Smooth muscle cell (in vitro differentiated cells): ENCODE data around the gene CCDC12. TPM values are rescaled to one million over a fixed set of nuclear protein-coding genes. Genes with fewer than 3 reads are reported as not detected.

ENCODE experiments used
- DNase-seq: peaks from one replicate; lab custom pipeline; 2025; ENCODE audit not compliant: unreplicated experiment; lab: John Stamatoyannopoulos, UW
- H2AFZ ChIP-seq: fragments of 200-600 bp; sonication (generic); 2 replicates; pipeline ENCODE4 v1.6.0; 2016; ENCODE audit warnings: antibody characterized with exemption, low read depth, mild to moderate bottlenecking
- H3F3A ChIP-seq: fragments of 200-600 bp; sonication (generic); 2 replicates; pipeline ENCODE4 v1.6.0; 2017; ENCODE audit warnings: antibody characterized with exemption, low read depth
- H3K27ac ChIP-seq: fragments of 200-600 bp; sonication (generic); 2 replicates; pipeline ENCODE4 v1.5.1; 2016; ENCODE audit warnings: low read depth, mild to moderate bottlenecking
- H3K27me3 ChIP-seq: fragments of 200-600 bp; sonication (generic); 2 replicates; pipeline ENCODE4 v1.6.1; 2016; ENCODE audit warnings: low read depth, mild to moderate bottlenecking
- H3K36me3 ChIP-seq: fragments of 200-600 bp; sonication (generic); 2 replicates; pipeline ENCODE4 v1.5.1; 2016; ENCODE audit warnings: low read depth
- H3K4me1 ChIP-seq: fragments of 200-600 bp; sonication (generic); 2 replicates; pipeline ENCODE4 v1.5.1; 2016; ENCODE audit warnings: low read depth
- H3K4me2 ChIP-seq: fragments of 200-600 bp; sonication (generic); 2 replicates; pipeline ENCODE4 v1.6.0; 2016; ENCODE audit warnings: mild to moderate bottlenecking
- H3K4me3 ChIP-seq: fragments of 200-600 bp; sonication (generic); 2 replicates; pipeline ENCODE4 v1.5.1; 2016; ENCODE audit warnings: mild to moderate bottlenecking
- H3K79me2 ChIP-seq: fragments of 200-600 bp; sonication (generic); 2 replicates; pipeline ENCODE4 v1.6.0; 2016; ENCODE audit warnings: low read depth, mild to moderate bottlenecking
- H3K9ac ChIP-seq: fragments of 200-600 bp; sonication (generic); 2 replicates; pipeline ENCODE4 v1.6.0; 2016; ENCODE audit warnings: low read depth
- H3K9me3 ChIP-seq: fragments of 200-600 bp; sonication (generic); replicated peaks from 2 replicates; pipeline ENCODE4 v1.5.1; 2016; ENCODE audit warnings: low read depth
- H4K20me1 ChIP-seq: fragments of 200-600 bp; sonication (generic); 2 replicates; pipeline ENCODE4 v1.6.0; 2016; ENCODE audit warnings: low read depth
- CTCF ChIP-seq: fragments of 200-600 bp; sonication (generic); IDR thresholded peaks from 2 replicates; pipeline ENCODE4 v1.5.1; 2017; ENCODE audit warnings: borderline replicate concordance, mild to moderate bottlenecking, antibody characterized with exemption; ENCODE audit not compliant: insufficient read depth, poor library complexity, severe bottlenecking
- WGBS: methylation state at CpG from one replicate; pipeline ENCODE4 v1.1.7; 2016; ENCODE audit warnings: low lambda C conversion rate; 5-methylcytosine and 5-hydroxymethylcytosine counted together
- polyA plus RNA-seq: library from polyadenylated mRNA; unstranded; fragments of >200 nt; fragmentation: Nextera tagmentation; extraction: Ambion mirVana; gene quantifications from 2 replicates; pipeline ENCODE4 v1.2.1, GENCODE V29; 2016
- total RNA-seq: library from RNA; depleted of rRNA; stranded (reverse); fragments of >200 nt; gene quantifications from 2 replicates; pipeline ENCODE4 v1.2.3, GENCODE V29; 2014

CCDC12 gene
- total and polyA plus RNA-seq, 2 experiments from 2014 or later: 23.9 to 52.4 TPM

DNA sequence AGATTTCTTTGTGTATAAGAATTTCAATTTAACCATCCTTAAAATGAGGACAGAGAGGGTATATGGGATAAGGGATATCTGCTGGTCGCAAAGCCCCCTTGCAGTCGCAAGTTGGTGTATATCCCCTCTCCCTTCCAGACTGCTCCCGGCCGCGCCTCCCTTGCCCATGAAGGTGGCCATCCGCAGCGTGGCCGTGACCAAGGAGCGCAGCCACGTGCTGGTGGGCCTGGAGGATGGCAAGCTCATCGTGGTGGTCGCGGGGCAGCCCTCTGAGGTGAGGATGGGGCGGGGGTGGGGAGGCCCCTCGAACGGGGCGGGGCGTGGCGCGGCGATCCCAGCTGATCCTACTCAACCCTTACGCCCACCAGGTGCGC is 32.3 kb upstream of the CCDC12 start:
- TF ChIP-seq CTCF: no peak
- no peak overlapping the region for H2AFZ ChIP-seq
- no peaks in the 10 kb centered on the region for H3K36me3 ChIP-seq
- H3K4me3 ChIP-seq: peak overlapping the region; percentile 47
- H4K20me1 ChIP-seq: no peaks in the 10 kb centered on the region
- no peaks in the 10 kb centered on the region for H3K79me2 ChIP-seq
- H3F3A ChIP-seq: peaks cover 15% of the 10 kb centered on the region
- H3K27ac ChIP-seq: no peak overlapping the region
- H3K4me1 ChIP-seq: peaks cover 8% of the 10 kb centered on the region
- H3K9me3 ChIP-seq: no peaks in the 10 kb centered on the region
- H3K27me3 ChIP-seq: no peaks in the 10 kb centered on the region
- no peak overlapping the region for H3K9ac ChIP-seq
- no peak for DNase-seq
- H3K4me2 ChIP-seq: peak overlapping the region; percentile 83
- WGBS: 55% methylated on average over 14 of the region's 23 CpGs

- 97% methylated on average over 13 of the region's 13 CpGs for WGBS
- no peaks in the 10 kb centered on the region for H3K27me3 ChIP-seq
- TF ChIP-seq CTCF: no peak
- H3K36me3 ChIP-seq: no peaks in the 10 kb centered on the region
- peaks cover 8% of the 10 kb centered on the region for H3K4me1 ChIP-seq
- H3K79me2 ChIP-seq: no peaks in the 10 kb centered on the region
- H3K27ac ChIP-seq: no peak overlapping the region
- H3K9me3 ChIP-seq: no peaks in the 10 kb centered on the region
- no peaks in the 10 kb centered on the region for H4K20me1 ChIP-seq
- no peak overlapping the region for H3K4me3 ChIP-seq
- peaks cover 15% of the 10 kb centered on the region for H3F3A ChIP-seq
- H3K9ac ChIP-seq: no peak overlapping the region
- H3K4me2 ChIP-seq: no peak overlapping the region
- DNase-seq: no peak
- no peak overlapping the region for H2AFZ ChIP-seq
Measured at GRCh38 chr3:47008234-47008796, 31.8 kb upstream of the CCDC12 start.

- Histone ChIP-seq H3K4me1 (peaks cover 8% of the 10 kb centered on the region), H3K27me3 (no peaks in the 10 kb centered on the region), H3K79me2 (no peaks in the 10 kb centered on the region), H4K20me1 (no peaks in the 10 kb centered on the region), H3F3A (peaks cover 15% of the 10 kb centered on the region), H3K27ac (no peak overlapping the region), H3K4me2 (no peak overlapping the region), H3K36me3 (no peaks in the 10 kb centered on the region), H3K9me3 (no peaks in the 10 kb centered on the region), H3K4me3 (no peak overlapping the region), H2AFZ (no peak overlapping the region), H3K9ac (no peak overlapping the region)
- DNase-seq: no peak
- WGBS: 96% methylated on average over 16 of the region's 16 CpGs
- no peak for TF ChIP-seq CTCF
Measured at GRCh38 chr3:47007482-47008233, 31.1 kb upstream of the CCDC12 start.
